A549 (cell line): ENCODE measurements around the gene CNTN5. TPM values are rescaled to one million over a fixed set of nuclear protein-coding genes. Genes with fewer than 3 reads are reported as not detected.

Experiments
- ATAC-seq, 2 experiments: fragments of 200-7000 bp in 1 of 2; fragments of >200 bp in 1 of 2; cut with Nextera tagmentation in 1 of 2; cut with Tn5 transposase in 1 of 2; 3 replicates each; pipeline versions ENCODE4 v1.8.0 to v1.9.1; 2018 to 2020; ENCODE audit warnings: mild to moderate bottlenecking in 1 of 2, moderate library complexity in 1 of 2
- CTCF ChIA-PET: fragments of 300-600 bp; sonication (Branson Sonifier 250); formaldehyde crosslinking; extraction: SDS; loops from one replicate; lab custom pipeline; 2021; ENCODE audit warnings: antibody characterized with exemption, inconsistent platforms; lab: Yijun Ruan, JAX
- POLR2A ChIA-PET: fragments of 350-600 bp; formaldehyde crosslinking; extraction: SDS; loops from one replicate; lab custom pipeline; 2021; ENCODE audit warnings: antibody characterized with exemption, inconsistent platforms; lab: Yijun Ruan, JAX
- DNase-seq, 2 experiments: peaks; one replicate each; pipeline versions ENCODE4 v3.0.0 to v3.0.0-alpha.2; 2011 to 2016; ENCODE audit warnings: low read depth in 1 of 2, low spot score in 1 of 2
- FAIRE-seq: peaks from 2 replicates; lab custom pipeline; 2011; peaks lifted over from hg19 to GRCh38; lab: Jason Lieb, UNC
- H3K27ac ChIP-seq, 2 experiments: fragments of >200 bp; sonication (Bioruptor Twin); formaldehyde crosslinking; 3 replicates each; pipeline ENCODE4 v1.5.1; 2016 to 2017
- H3K4me1 ChIP-seq: fragments of >200 bp; sonication (Bioruptor Twin); formaldehyde crosslinking; 3 replicates; pipeline ENCODE4 v1.6.1; 2016
- H3K4me2 ChIP-seq: fragments of >200 bp; sonication (Bioruptor Twin); formaldehyde crosslinking; 3 replicates; pipeline ENCODE4 v1.6.1; 2016
- H3K4me3 ChIP-seq: fragments of >200 bp; sonication (Bioruptor Twin); formaldehyde crosslinking; 3 replicates; pipeline ENCODE4 v1.5.1; 2016
- H3K9me3 ChIP-seq: fragments of >200 bp; sonication (Bioruptor Twin); formaldehyde crosslinking; 3 replicates; pipeline ENCODE4 v1.6.1; 2016
- BHLHE40 ChIP-seq: IDR thresholded peaks from 2 replicates; pipeline ENCODE4 v1.6.1; 2012; ENCODE audit warnings: low read depth, low read length, inconsistent platforms
- EHMT2 ChIP-seq: fragments of 200-600 bp; sonication (generic); IDR thresholded peaks from 2 replicates; pipeline ENCODE4 v1.6.1; 2016; ENCODE audit warnings: antibody characterized with exemption, low read depth, mild to moderate bottlenecking, moderate library complexity
- EP300 ChIP-seq, 2 experiments: fragments of >200 bp; sonication (Bioruptor Twin); formaldehyde crosslinking; IDR thresholded peaks; 2 replicates in 1 of 2; 3 replicates in 1 of 2; pipeline ENCODE4 v1.6.1; 2016 to 2017
- ESRRA ChIP-seq: fragments of 150-350 bp; IDR thresholded peaks from 2 replicates; pipeline ENCODE4 v1.6.1; 2014; ENCODE audit warnings: mild to moderate bottlenecking, low read length, borderline replicate concordance
- FOSB ChIP-seq: fragments of 250-450 bp; sonication (Bioruptor Pico); IDR thresholded peaks from 2 replicates; pipeline ENCODE4 v1.5.0; 2020; ENCODE audit warnings: mild to moderate bottlenecking, moderate library complexity
- FOSL2 ChIP-seq, 2 experiments: fragments of 450-650 bp in 1 of 2; fragments of >200 bp in 1 of 2; sonication (Bioruptor Twin) in 1 of 2; formaldehyde crosslinking; IDR thresholded peaks; 2 replicates each; pipeline versions ENCODE4 v1.5.0 to v1.6.1; 2016 to 2020; ENCODE audit warnings: mild to moderate bottlenecking in 1 of 2, moderate library complexity in 1 of 2
- HDAC2 ChIP-seq: fragments of 200-600 bp; sonication (generic); IDR thresholded peaks from 2 replicates; pipeline ENCODE4 v1.6.1; 2016
- HEYL ChIP-seq: fragments of 250-450 bp; sonication (Bioruptor Pico); IDR thresholded peaks from 2 replicates; pipeline ENCODE4 v1.8.0; 2021; ENCODE audit warnings: mild to moderate bottlenecking, moderate library complexity
- HOXA7 ChIP-seq: fragments of 250-450 bp; sonication (Bioruptor Pico); IDR thresholded peaks from 2 replicates; pipeline ENCODE4 v1.5.0; 2020; ENCODE audit warnings: mild to moderate bottlenecking, moderate library complexity
- JUN ChIP-seq, 2 experiments: fragments of >200 bp; sonication (Bioruptor Twin); formaldehyde crosslinking; IDR thresholded peaks; 2 replicates in 1 of 2; 3 replicates in 1 of 2; pipeline ENCODE4 v1.6.1; 2016 to 2017
- KDM1A ChIP-seq: fragments of 200-600 bp; sonication (generic); IDR thresholded peaks from 2 replicates; pipeline ENCODE4 v1.6.1; 2016; ENCODE audit warnings: low read depth, mild to moderate bottlenecking
- MAZ ChIP-seq: fragments of 150-350 bp; IDR thresholded peaks from 2 replicates; pipeline ENCODE4 v1.6.1; 2014; ENCODE audit warnings: antibody characterized with exemption, low read depth, low read length, borderline replicate concordance
- MYC ChIP-seq: IDR thresholded peaks from 2 replicates; pipeline ENCODE4 v1.6.1; 2012; ENCODE audit warnings: mild to moderate bottlenecking, inconsistent platforms, low read length, improper control_type of control experiment, borderline replicate concordance
- NFE2L2 ChIP-seq: fragments of 150-350 bp; conservative IDR thresholded peaks from 2 replicates; pipeline ENCODE4 v1.6.1; 2014; ENCODE audit warnings: low read length
- NPAS2 ChIP-seq: fragments of 250-450 bp; sonication (Bioruptor Pico); IDR thresholded peaks from 2 replicates; pipeline ENCODE4 v1.8.0; 2022; ENCODE audit warnings: mild to moderate bottlenecking, moderate library complexity, borderline replicate concordance
- PHF8 ChIP-seq: fragments of 200-600 bp; sonication (generic); IDR thresholded peaks from 2 replicates; pipeline ENCODE4 v1.6.1; 2016; ENCODE audit warnings: low read depth, mild to moderate bottlenecking, antibody characterized with exemption, moderate library complexity, borderline replicate concordance
- POLR2AphosphoS2 ChIP-seq: conservative IDR thresholded peaks from 2 replicates; pipeline ENCODE4 v1.6.1; 2012; ENCODE audit warnings: low read length, improper control_type of control experiment, inconsistent platforms
- RAD21 ChIP-seq, 2 experiments: fragments of >200 bp in 1 of 2; sonication (Bioruptor Twin) in 1 of 2; formaldehyde crosslinking in 1 of 2; IDR thresholded peaks in 1 of 2; conservative IDR thresholded peaks in 1 of 2; 2 replicates in 1 of 2; 3 replicates in 1 of 2; pipeline ENCODE4 v1.6.1; 2012 to 2018; ENCODE audit warnings: inconsistent platforms in 1 of 2
- RARB ChIP-seq: fragments of 250-450 bp; sonication (Bioruptor Pico); IDR thresholded peaks from 2 replicates; pipeline ENCODE4 v1.8.0; 2021; ENCODE audit warnings: mild to moderate bottlenecking, moderate library complexity
- RCOR1 ChIP-seq: fragments of 150-350 bp; IDR thresholded peaks from 2 replicates; pipeline ENCODE4 v1.6.1; 2014; ENCODE audit warnings: antibody characterized with exemption, low read length, low read depth
- SMC3 ChIP-seq: fragments of >200 bp; sonication (Bioruptor Twin); formaldehyde crosslinking; IDR thresholded peaks from 3 replicates; pipeline ENCODE4 v1.6.1; 2018; ENCODE audit warnings: inconsistent platforms
- TP53 ChIP-seq: fragments of 250-450 bp; sonication (Bioruptor Pico); IDR thresholded peaks from 2 replicates; pipeline ENCODE4 v1.5.0; 2021; ENCODE audit warnings: mild to moderate bottlenecking, moderate library complexity
- ZFP36 ChIP-seq: fragments of 450-650 bp; IDR thresholded peaks from 2 replicates; pipeline ENCODE4 v1.6.1; 2014; ENCODE audit warnings: borderline replicate concordance; ENCODE audit not compliant: partially characterized antibody
- WGBS: methylation state at CpG from one replicate; pipeline ENCODE4 v1.1.6; 2017; ENCODE audit errors: missing lambda C conversion rate; 5-methylcytosine and 5-hydroxymethylcytosine counted together
- polyA plus RNA-seq, 4 experiments: library from polyadenylated mRNA; depleted of rRNA in 3 of 4; stranded (reverse); fragments of >200 nt; fragmentation: RNase III in 1 of 4; extraction: RNeasy Plus Mini Kit Qiagen cat#74134 plus additional on column Dnase treatment in 1 of 4; gene quantifications; 2 replicates in 3 of 4; 3 replicates in 1 of 4; pipeline ENCODE4 v1.2.3, GENCODE V29; 2011 to 2017
- TF ChIP-seq, protein P1 (sequence below): IDR thresholded peaks from 2 replicates; pipeline ENCODE4 v1.6.1; 2012
- TF ChIP-seq, protein P2 (sequence below): fragments of 250-450 bp; sonication (Bioruptor Pico); IDR thresholded peaks from 2 replicates; pipeline ENCODE4 v1.5.0; 2021; ENCODE audit warnings: mild to moderate bottlenecking, moderate library complexity, borderline replicate concordance
- TF ChIP-seq, protein P3 (sequence below): fragments of 450-650 bp; IDR thresholded peaks from 2 replicates; pipeline ENCODE4 v1.6.1; 2014; ENCODE audit warnings: antibody characterized with exemption

CNTN5 gene
- polyA plus RNA-seq, 2 of the 4 experiments (the other 2 are of a cell fraction), result 0.08 TPM; not detected in 1

DNA sequence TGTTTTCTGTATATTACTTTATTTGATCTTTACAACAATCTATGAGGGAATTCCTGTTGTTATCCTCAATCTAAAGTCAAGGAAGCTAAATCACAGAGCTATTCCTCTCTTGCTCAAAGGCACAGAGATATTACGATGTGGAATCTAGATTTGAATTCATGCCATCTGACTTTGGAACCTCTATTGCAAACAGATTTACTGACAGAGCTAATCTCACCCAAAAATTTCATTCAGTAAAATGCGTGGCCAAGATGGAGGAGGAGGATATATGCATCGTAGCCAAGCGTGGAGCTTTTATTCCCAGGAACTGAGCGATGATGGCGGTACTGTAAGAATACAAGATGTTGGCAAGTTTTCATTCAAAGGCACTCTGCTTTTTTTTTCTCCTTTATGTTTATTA lies 791.8 kb downstream of the CNTN5 start (continued):
- TF ChIP-seq, protein P1, sequence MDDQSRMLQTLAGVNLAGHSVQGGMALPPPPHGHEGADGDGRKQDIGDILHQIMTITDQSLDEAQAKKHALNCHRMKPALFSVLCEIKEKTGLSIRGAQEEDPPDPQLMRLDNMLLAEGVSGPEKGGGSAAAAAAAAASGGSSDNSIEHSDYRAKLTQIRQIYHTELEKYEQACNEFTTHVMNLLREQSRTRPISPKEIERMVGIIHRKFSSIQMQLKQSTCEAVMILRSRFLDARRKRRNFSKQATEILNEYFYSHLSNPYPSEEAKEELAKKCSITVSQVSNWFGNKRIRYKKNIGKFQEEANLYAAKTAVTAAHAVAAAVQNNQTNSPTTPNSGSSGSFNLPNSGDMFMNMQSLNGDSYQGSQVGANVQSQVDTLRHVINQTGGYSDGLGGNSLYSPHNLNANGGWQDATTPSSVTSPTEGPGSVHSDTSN, result no peak
- TF ChIP-seq POLR2AphosphoS2 (no peak), RCOR1 (no peak)

DNA sequence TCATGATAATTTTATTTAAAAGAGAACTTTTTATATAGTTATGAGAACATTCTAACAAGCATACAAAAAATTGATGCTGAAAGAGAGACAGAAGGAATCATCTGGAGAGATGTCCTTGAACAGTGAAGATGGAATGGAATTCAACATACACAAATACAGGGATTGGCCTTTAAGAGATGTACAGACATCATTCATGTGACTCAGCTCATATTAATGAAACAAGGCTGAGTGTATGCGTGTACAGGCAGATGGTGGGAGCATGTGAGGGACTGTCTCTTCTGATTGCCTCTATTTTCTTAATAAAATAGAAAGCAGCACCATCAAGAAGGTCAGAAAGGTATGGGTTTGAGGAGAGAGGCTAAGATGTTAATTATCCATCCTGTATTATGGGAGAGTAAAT lies 793.3 kb downstream of the CNTN5 start:
- 11% methylated on average over 1 of the region's 1 CpG for WGBS
- FAIRE-seq, result no peak

DNA sequence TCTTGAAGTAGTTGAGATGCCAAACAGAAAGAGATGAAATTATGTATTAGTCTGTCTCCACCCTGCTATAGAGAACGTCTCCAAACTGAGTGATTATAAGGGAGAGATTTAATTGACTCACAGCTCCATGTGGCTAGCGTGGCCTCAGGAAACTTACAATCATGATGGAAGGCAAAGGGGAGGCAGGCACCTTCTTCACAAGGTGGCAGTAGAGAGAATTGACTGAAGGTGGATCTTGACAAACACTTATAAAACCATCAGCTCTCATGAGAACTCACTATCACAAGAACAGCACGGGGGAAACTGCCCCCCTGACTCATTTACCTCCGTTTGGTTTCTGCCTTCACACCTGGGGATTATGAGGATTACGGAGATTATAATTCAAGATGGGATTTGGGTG lies 794.0 kb downstream of the CNTN5 start:
- ChIA-PET POLR2A (no interaction called here), CTCF (no interaction called here)
- no peaks in the 10 kb centered on the region for H3K9me3 ChIP-seq
- no peaks in the 10 kb centered on the region for H3K4me1 ChIP-seq
- TF ChIP-seq, protein P1, result no peak
- TF ChIP-seq FOSL2 (IDR thresholded peaks at IDR 0.05), result no peak
- no peak for TF ChIP-seq FOSL2 (CRISPR knock-in tag; IDR thresholded peaks at IDR 0.05)
- no peak for TF ChIP-seq NPAS2 (CRISPR knock-in tag)
- TF ChIP-seq, protein P2, sequence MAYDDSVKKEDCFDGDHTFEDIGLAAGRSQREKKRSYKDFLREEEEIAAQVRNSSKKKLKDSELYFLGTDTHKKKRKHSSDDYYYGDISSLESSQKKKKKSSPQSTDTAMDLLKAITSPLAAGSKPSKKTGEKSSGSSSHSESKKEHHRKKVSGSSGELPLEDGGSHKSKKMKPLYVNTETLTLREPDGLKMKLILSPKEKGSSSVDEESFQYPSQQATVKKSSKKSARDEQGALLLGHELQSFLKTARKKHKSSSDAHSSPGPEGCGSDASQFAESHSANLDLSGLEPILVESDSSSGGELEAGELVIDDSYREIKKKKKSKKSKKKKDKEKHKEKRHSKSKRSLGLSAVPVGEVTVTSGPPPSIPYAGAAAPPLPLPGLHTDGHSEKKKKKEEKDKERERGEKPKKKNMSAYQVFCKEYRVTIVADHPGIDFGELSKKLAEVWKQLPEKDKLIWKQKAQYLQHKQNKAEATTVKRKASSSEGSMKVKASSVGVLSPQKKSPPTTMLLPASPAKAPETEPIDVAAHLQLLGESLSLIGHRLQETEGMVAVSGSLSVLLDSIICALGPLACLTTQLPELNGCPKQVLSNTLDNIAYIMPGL (CRISPR knock-in tag), result no peak
- no peak for TF ChIP-seq NFE2L2
- no peak for TF ChIP-seq MYC
- TF ChIP-seq HDAC2, result no peak
- TF ChIP-seq HEYL (CRISPR knock-in tag), result no peak
- TF ChIP-seq TP53 (CRISPR knock-in tag), result no peak
- no peak for TF ChIP-seq SMC3
- TF ChIP-seq MAZ, result no peak
- no peak overlapping the region for H3K4me2 ChIP-seq
- FAIRE-seq, result no peak
- no peak overlapping the region for H3K4me3 ChIP-seq
- ATAC-seq, result no peak
- 18% methylated on average over 5 of the region's 5 CpGs for whole genome bisulfite sequencing
- DNase-seq, result peak in 1 of 2 experiments; percentile 2
- H3K27ac ChIP-seq, result no peak overlapping the region

More for the DNA sequence above, 793.3 kb downstream of the CNTN5 start:
- DNase-seq (no peak), ATAC-seq (no peak)
- H3K4me3 ChIP-seq, result no peak overlapping the region
- ChIA-PET CTCF (no interaction called here), POLR2A (interaction anchor here (0.6 kb wide), 1 partner anchor 75 kb away, joined by 3 read pairs; no protein-coding TSS in a partner anchor)
- H3K4me2 ChIP-seq, result no peak overlapping the region
- no peaks in the 10 kb centered on the region for H3K9me3 ChIP-seq
- no peak for TF ChIP-seq HOXA7 (CRISPR knock-in tag)
- TF ChIP-seq KDM1A, result no peak
- TF ChIP-seq NFE2L2, result no peak
- no peak for TF ChIP-seq ZFP36
- no peak for TF ChIP-seq FOSL2 (IDR thresholded peaks at IDR 0.05)
- TF ChIP-seq FOSL2 (CRISPR knock-in tag; IDR thresholded peaks at IDR 0.05), result no peak
- TF ChIP-seq HEYL (CRISPR knock-in tag), result no peak
- no peak for TF ChIP-seq HDAC2
- no peak for TF ChIP-seq RAD21 (conservative IDR thresholded peaks at IDR 0.05 in 1 of 2, IDR thresholded peaks at IDR 0.05 in 1 of 2)
- TF ChIP-seq FOSB (CRISPR knock-in tag), result no peak
- no peak for TF ChIP-seq EP300 (IDR thresholded peaks at IDR 0.05)
- no peak for TF ChIP-seq BHLHE40
- no peak for TF ChIP-seq EHMT2
- no peak for TF ChIP-seq ESRRA
- no peak for TF ChIP-seq PHF8
- TF ChIP-seq JUN (IDR thresholded peaks at IDR 0.05), result no peak
- no peak for TF ChIP-seq RARB (CRISPR knock-in tag)
- TF ChIP-seq, protein P3, sequence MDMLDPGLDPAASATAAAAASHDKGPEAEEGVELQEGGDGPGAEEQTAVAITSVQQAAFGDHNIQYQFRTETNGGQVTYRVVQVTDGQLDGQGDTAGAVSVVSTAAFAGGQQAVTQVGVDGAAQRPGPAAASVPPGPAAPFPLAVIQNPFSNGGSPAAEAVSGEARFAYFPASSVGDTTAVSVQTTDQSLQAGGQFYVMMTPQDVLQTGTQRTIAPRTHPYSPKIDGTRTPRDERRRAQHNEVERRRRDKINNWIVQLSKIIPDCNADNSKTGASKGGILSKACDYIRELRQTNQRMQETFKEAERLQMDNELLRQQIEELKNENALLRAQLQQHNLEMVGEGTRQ, result no peak
- H3K27ac ChIP-seq, result no peak overlapping the region
- no peaks in the 10 kb centered on the region for H3K4me1 ChIP-seq
